ENCODE measurements around the gene ANO3.

GRCh38 chr11:26665036-26665435 is 333.1 kb downstream of the ANO3 start:
- TF ChIP-seq CTCF (IDR thresholded peaks at IDR 0.05): no peak
- no peak for TF ChIP-seq POLR2AphosphoS5 (IDR thresholded peaks at IDR 0.05)
- TF ChIP-seq POLR2A (IDR thresholded peaks at IDR 0.05): no peak
- TF ChIP-seq EP300 (IDR thresholded peaks at IDR 0.05): no peak

Data from gastroesophageal sphincter (tissue), 3 donors.